Smooth muscle cell (in vitro differentiated cells): Measurements from ENCODE around the gene FAM209A. TPM values are rescaled to one million over a fixed set of nuclear protein-coding genes. Genes with fewer than 3 reads are reported as not detected.

Experiments used
- DNase-seq: peaks from one replicate; lab custom pipeline; 2025; ENCODE audit not compliant: unreplicated experiment; lab: John Stamatoyannopoulos, UW
- H2AFZ ChIP-seq: fragments of 200-600 bp; sonication (generic); 2 replicates; pipeline ENCODE4 v1.6.0; 2016; ENCODE audit warnings: antibody characterized with exemption, low read depth, mild to moderate bottlenecking
- H3F3A ChIP-seq: fragments of 200-600 bp; sonication (generic); 2 replicates; pipeline ENCODE4 v1.6.0; 2017; ENCODE audit warnings: antibody characterized with exemption, low read depth
- H3K27ac ChIP-seq: fragments of 200-600 bp; sonication (generic); 2 replicates; pipeline ENCODE4 v1.5.1; 2016; ENCODE audit warnings: low read depth, mild to moderate bottlenecking
- H3K27me3 ChIP-seq: fragments of 200-600 bp; sonication (generic); 2 replicates; pipeline ENCODE4 v1.6.1; 2016; ENCODE audit warnings: low read depth, mild to moderate bottlenecking
- H3K36me3 ChIP-seq: fragments of 200-600 bp; sonication (generic); 2 replicates; pipeline ENCODE4 v1.5.1; 2016; ENCODE audit warnings: low read depth
- H3K4me1 ChIP-seq: fragments of 200-600 bp; sonication (generic); 2 replicates; pipeline ENCODE4 v1.5.1; 2016; ENCODE audit warnings: low read depth
- H3K4me2 ChIP-seq: fragments of 200-600 bp; sonication (generic); 2 replicates; pipeline ENCODE4 v1.6.0; 2016; ENCODE audit warnings: mild to moderate bottlenecking
- H3K4me3 ChIP-seq: fragments of 200-600 bp; sonication (generic); 2 replicates; pipeline ENCODE4 v1.5.1; 2016; ENCODE audit warnings: mild to moderate bottlenecking
- H3K79me2 ChIP-seq: fragments of 200-600 bp; sonication (generic); 2 replicates; pipeline ENCODE4 v1.6.0; 2016; ENCODE audit warnings: low read depth, mild to moderate bottlenecking
- H3K9ac ChIP-seq: fragments of 200-600 bp; sonication (generic); 2 replicates; pipeline ENCODE4 v1.6.0; 2016; ENCODE audit warnings: low read depth
- H3K9me3 ChIP-seq: fragments of 200-600 bp; sonication (generic); replicated peaks from 2 replicates; pipeline ENCODE4 v1.5.1; 2016; ENCODE audit warnings: low read depth
- H4K20me1 ChIP-seq: fragments of 200-600 bp; sonication (generic); 2 replicates; pipeline ENCODE4 v1.6.0; 2016; ENCODE audit warnings: low read depth
- WGBS: methylation state at CpG from one replicate; pipeline ENCODE4 v1.1.7; 2016; ENCODE audit warnings: low lambda C conversion rate; 5-methylcytosine and 5-hydroxymethylcytosine counted together
- polyA plus RNA-seq: library from polyadenylated mRNA; unstranded; fragments of >200 nt; fragmentation: Nextera tagmentation; extraction: Ambion mirVana; gene quantifications from 2 replicates; pipeline ENCODE4 v1.2.1, GENCODE V29; 2016
- total RNA-seq: library from RNA; depleted of rRNA; stranded (reverse); fragments of >200 nt; gene quantifications from 2 replicates; pipeline ENCODE4 v1.2.3, GENCODE V29; 2014
- TF ChIP-seq, protein P1 (sequence below): fragments of 200-600 bp; sonication (generic); IDR thresholded peaks from 2 replicates; pipeline ENCODE4 v1.5.1; 2017; ENCODE audit warnings: borderline replicate concordance, mild to moderate bottlenecking, antibody characterized with exemption; ENCODE audit not compliant: insufficient read depth, poor library complexity, severe bottlenecking

Gene FAM209A
- total and polyA plus RNA-seq, 2 experiments from 2014 or later, result 0.35 TPM; not detected in 1

DNA sequence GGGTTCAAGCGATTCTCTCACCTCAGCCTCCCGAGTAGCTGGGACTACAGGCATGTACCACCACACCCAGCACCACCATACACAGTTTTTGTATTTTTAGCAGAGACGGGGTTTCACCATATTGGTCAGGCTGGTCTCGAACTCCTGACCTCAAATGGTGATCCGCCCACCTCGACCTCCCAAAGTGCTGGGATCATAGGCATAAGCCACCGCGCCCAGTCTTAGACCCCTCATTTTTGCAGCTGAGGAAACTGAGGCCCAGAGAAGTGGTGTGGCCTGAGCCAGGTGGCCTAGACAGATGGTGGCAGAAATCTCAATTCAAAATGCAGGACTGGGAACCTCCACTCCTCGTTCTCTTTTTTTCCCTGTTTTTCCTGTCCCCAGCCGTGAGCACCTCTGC is 12.6 kb upstream of the FAM209A start:
- DNase-seq, result no peak
- no peak overlapping the region for H2AFZ ChIP-seq
- H3K79me2 ChIP-seq, result no peaks in the 10 kb centered on the region
- H3K4me3 ChIP-seq, result no peak overlapping the region
- H3K36me3 ChIP-seq, result no peaks in the 10 kb centered on the region
- peaks cover 5% of the 10 kb centered on the region for H4K20me1 ChIP-seq
- no peaks in the 10 kb centered on the region for H3F3A ChIP-seq
- TF ChIP-seq, protein P1, sequence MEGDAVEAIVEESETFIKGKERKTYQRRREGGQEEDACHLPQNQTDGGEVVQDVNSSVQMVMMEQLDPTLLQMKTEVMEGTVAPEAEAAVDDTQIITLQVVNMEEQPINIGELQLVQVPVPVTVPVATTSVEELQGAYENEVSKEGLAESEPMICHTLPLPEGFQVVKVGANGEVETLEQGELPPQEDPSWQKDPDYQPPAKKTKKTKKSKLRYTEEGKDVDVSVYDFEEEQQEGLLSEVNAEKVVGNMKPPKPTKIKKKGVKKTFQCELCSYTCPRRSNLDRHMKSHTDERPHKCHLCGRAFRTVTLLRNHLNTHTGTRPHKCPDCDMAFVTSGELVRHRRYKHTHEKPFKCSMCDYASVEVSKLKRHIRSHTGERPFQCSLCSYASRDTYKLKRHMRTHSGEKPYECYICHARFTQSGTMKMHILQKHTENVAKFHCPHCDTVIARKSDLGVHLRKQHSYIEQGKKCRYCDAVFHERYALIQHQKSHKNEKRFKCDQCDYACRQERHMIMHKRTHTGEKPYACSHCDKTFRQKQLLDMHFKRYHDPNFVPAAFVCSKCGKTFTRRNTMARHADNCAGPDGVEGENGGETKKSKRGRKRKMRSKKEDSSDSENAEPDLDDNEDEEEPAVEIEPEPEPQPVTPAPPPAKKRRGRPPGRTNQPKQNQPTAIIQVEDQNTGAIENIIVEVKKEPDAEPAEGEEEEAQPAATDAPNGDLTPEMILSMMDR, result no peak
- no peak overlapping the region for H3K27ac ChIP-seq
- no peaks in the 10 kb centered on the region for H3K4me1 ChIP-seq
- no peaks in the 10 kb centered on the region for H3K9me3 ChIP-seq
- no peak overlapping the region for H3K9ac ChIP-seq
- H3K27me3 ChIP-seq, result no peaks in the 10 kb centered on the region
- no peak overlapping the region for H3K4me2 ChIP-seq
- 95% methylated on average over 10 of the region's 10 CpGs for WGBS

DNA sequence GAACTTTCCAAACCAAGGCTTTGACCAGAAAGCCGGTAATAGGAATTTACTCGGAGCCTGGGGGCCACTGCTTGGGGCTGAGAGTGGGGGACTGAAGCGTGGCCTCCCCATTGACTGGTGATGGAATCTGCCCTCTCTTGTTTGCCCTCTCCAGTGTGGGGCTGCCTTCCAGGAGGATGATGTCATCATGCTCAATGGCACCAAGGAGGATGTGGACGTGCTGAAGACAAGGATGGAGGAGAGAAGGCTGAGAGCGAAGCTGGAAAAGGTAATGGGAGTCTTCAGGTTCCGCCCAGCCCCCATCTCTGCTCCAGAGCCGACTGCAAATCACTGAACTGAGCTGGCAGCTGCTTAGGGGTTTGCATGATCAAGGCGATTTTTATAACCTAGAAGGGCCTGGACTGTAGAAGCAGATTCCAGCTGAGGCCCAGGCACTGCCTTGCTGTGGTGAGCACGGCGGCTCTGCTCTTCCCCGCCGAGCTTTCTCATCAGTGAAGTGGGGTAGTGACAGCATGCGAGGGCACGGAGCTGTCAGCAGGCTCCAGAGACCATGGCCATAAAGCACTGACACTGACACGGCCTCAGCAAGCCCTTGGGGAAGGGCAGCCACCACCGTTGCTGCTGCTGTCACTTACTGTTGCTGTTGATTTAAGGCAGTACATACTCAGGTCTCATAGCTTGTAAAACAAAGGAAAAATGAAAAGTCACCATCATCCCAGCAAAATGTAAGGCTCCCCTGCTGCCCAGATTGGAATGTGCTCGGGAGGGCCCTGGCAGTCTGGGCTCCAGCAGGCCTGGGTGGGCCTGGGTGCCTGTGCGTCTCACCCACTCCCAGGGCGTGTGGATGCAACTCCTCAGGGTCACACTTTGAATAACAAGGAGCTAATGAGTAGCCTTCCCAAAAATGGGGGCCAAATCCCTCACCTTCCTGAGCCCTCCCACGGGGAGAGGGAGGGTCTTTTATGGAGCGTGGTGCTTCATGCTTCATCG is 11.1 kb upstream of the FAM209A start:
- TF ChIP-seq, protein P1, result no peak
- Histone ChIP-seq H3K79me2 (no peaks in the 10 kb centered on the region), H3K9me3 (no peaks in the 10 kb centered on the region), H3K27ac (no peak overlapping the region), H2AFZ (no peak overlapping the region), H3K27me3 (no peaks in the 10 kb centered on the region), H3K4me3 (no peak overlapping the region), H3K9ac (no peak overlapping the region), H3K4me2 (no peak overlapping the region), H4K20me1 (peaks cover 5% of the 10 kb centered on the region), H3F3A (no peaks in the 10 kb centered on the region), H3K4me1 (no peaks in the 10 kb centered on the region), H3K36me3 (no peaks in the 10 kb centered on the region)
- no peak for DNase-seq
- WGBS, result 76% methylated on average over 22 of the region's 22 CpGs

DNA sequence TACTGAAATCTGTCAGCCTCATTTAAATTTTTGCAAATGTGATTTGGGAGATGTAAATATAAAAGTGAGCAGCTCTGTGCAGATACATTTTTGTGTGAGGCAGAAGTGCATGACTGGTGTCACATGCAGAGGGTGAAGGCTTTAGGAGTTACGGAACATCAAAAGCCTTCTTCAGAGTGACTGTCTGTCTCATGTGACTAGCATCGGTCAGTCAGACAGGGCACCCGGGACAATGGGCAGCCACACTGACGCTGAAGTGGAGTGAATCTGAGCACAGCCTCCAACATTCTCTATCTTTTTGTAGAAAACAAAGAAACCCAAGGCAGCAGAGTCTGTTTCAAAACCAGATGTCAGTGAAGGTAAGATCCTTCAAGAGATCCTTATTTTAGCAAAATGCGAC is 7.9 kb upstream of the FAM209A start:
- Histone ChIP-seq H3K79me2 (no peaks in the 10 kb centered on the region), H3K9ac (no peak overlapping the region), H3K27ac (no peak overlapping the region), H2AFZ (no peak overlapping the region), H3K36me3 (peaks cover 10% of the 10 kb centered on the region), H3K4me3 (no peak overlapping the region), H4K20me1 (no peaks in the 10 kb centered on the region), H3K4me2 (no peak overlapping the region), H3K27me3 (no peaks in the 10 kb centered on the region), H3K9me3 (peaks cover 10% of the 10 kb centered on the region), H3K4me1 (no peaks in the 10 kb centered on the region), H3F3A (no peaks in the 10 kb centered on the region)
- WGBS, result 96% methylated on average over 5 of the region's 5 CpGs
- TF ChIP-seq, protein P1, result no peak
- DNase-seq, result no peak

GRCh38 chr20:56517211-56517610 is 7.3 kb upstream of the FAM209A start:
- H3K4me1 ChIP-seq, result no peaks in the 10 kb centered on the region
- H3K36me3 ChIP-seq, result peaks cover 10% of the 10 kb centered on the region
- 98% methylated on average over 7 of the region's 7 CpGs for WGBS
- no peak overlapping the region for H2AFZ ChIP-seq
- no peak overlapping the region for H3K4me2 ChIP-seq
- TF ChIP-seq, protein P1, result no peak
- H3F3A ChIP-seq, result no peaks in the 10 kb centered on the region
- peaks cover 10% of the 10 kb centered on the region for H3K9me3 ChIP-seq
- no peak overlapping the region for H3K27ac ChIP-seq
- no peaks in the 10 kb centered on the region for H4K20me1 ChIP-seq
- no peak for DNase-seq
- no peaks in the 10 kb centered on the region for H3K27me3 ChIP-seq
- H3K9ac ChIP-seq, result no peak overlapping the region
- no peak overlapping the region for H3K4me3 ChIP-seq
- H3K79me2 ChIP-seq, result no peaks in the 10 kb centered on the region
